Liver (tissue), 9 donors: Measurements from ENCODE around the gene FH. TPM values are rescaled to one million over a fixed set of nuclear protein-coding genes. Genes with fewer than 3 reads are reported as not detected.

ENCODE experiments used
- DNase-seq: peaks from one replicate; pipeline ENCODE4 v3.0.0-alpha.2; 2017; ENCODE audit warnings: low spot score
- H3K27ac ChIP-seq, 2 donors: one replicate each; pipeline ENCODE4 v1.7.0; 2013; ENCODE audit warnings: inconsistent platforms in 2 of 2, low read length in 2 of 2, control low read depth in 1 of 2, low read depth in 1 of 2, mild to moderate bottlenecking in 1 of 2
- H3K27me3 ChIP-seq, 4 donors: one replicate each; pipeline versions ENCODE4 v1.6.1 to v1.7.0; 2013; ENCODE audit warnings: low read length in 3 of 4, inconsistent platforms in 1 of 4, mild to moderate bottlenecking in 1 of 4, moderate library complexity in 1 of 4; ENCODE audit not compliant: control insufficient read depth in 4 of 4, insufficient read depth in 4 of 4
- H3K36me3 ChIP-seq, 4 donors: one replicate each; pipeline versions ENCODE4 v1.6.1 to v1.7.0; 2013; ENCODE audit warnings: low read length in 3 of 4, mild to moderate bottlenecking in 3 of 4, low read depth in 1 of 4, moderate library complexity in 1 of 4; ENCODE audit not compliant: control insufficient read depth in 4 of 4, insufficient read depth in 3 of 4
- H3K4me1 ChIP-seq, 4 donors: one replicate each; pipeline versions ENCODE4 v1.6.1 to v1.7.0; 2013; ENCODE audit warnings: low read length in 3 of 4, mild to moderate bottlenecking in 3 of 4, moderate library complexity in 1 of 4; ENCODE audit not compliant: control insufficient read depth in 4 of 4, insufficient read depth in 4 of 4
- H3K4me3 ChIP-seq, 3 donors: one replicate each; pipeline versions ENCODE4 v1.6.1 to v1.7.0; 2013; ENCODE audit warnings: low read length in 3 of 3, control low read depth in 1 of 3, low read depth in 1 of 3, mild to moderate bottlenecking in 1 of 3
- H3K9ac ChIP-seq, 2 donors: one replicate each; pipeline ENCODE4 v1.7.0; 2013; ENCODE audit warnings: low read length in 2 of 2, mild to moderate bottlenecking in 2 of 2, moderate library complexity in 2 of 2, control low read depth in 1 of 2, low read depth in 1 of 2
- H3K9me3 ChIP-seq, 4 donors: one replicate each; pipeline versions ENCODE4 v1.6.1 to v1.7.0; 2013; ENCODE audit warnings: low read length in 3 of 4; ENCODE audit not compliant: control insufficient read depth in 4 of 4
- EGR1 ChIP-seq, 2 donors: IDR thresholded peaks; 2 replicates each; pipeline ENCODE4 v1.6.1; 2016 to 2018; ENCODE audit warnings: antibody characterized with exemption in 2 of 2, low read depth in 2 of 2
- FOXA1 ChIP-seq: IDR thresholded peaks from 2 replicates; pipeline ENCODE4 v1.6.1; 2016; ENCODE audit warnings: antibody characterized with exemption
- FOXA2 ChIP-seq: IDR thresholded peaks from 2 replicates; pipeline ENCODE4 v1.6.1; 2016; ENCODE audit warnings: antibody characterized with exemption
- GABPA ChIP-seq, 2 donors: IDR thresholded peaks in 1 of 2; conservative IDR thresholded peaks in 1 of 2; 2 replicates each; pipeline ENCODE4 v1.6.1; 2016; ENCODE audit warnings: antibody characterized with exemption in 2 of 2, mild to moderate bottlenecking in 1 of 2, moderate library complexity in 1 of 2
- HNF4A ChIP-seq, 2 donors: conservative IDR thresholded peaks; 2 replicates each; pipeline ENCODE4 v1.6.1; 2016; ENCODE audit warnings: antibody characterized with exemption in 2 of 2, mild to moderate bottlenecking in 2 of 2
- HNF4G ChIP-seq: IDR thresholded peaks from 2 replicates; pipeline ENCODE4 v1.6.1; 2016; ENCODE audit warnings: antibody characterized with exemption
- JUND ChIP-seq, 2 donors: IDR thresholded peaks; 2 replicates each; pipeline ENCODE4 v1.6.1; 2016; ENCODE audit warnings: antibody characterized with exemption in 2 of 2
- NR2F2 ChIP-seq: IDR thresholded peaks from 2 replicates; pipeline ENCODE4 v1.6.1; 2016; ENCODE audit warnings: antibody characterized with exemption
- RAD21 ChIP-seq, 2 donors: IDR thresholded peaks; 2 replicates each; pipeline ENCODE4 v1.6.1; 2016; ENCODE audit warnings: antibody characterized with exemption in 2 of 2, mild to moderate bottlenecking in 2 of 2
- RXRA ChIP-seq, 2 donors: IDR thresholded peaks; 2 replicates each; pipeline ENCODE4 v1.6.1; 2017 to 2018; ENCODE audit warnings: antibody characterized with exemption in 2 of 2, mild to moderate bottlenecking in 1 of 2
- SP1 ChIP-seq: IDR thresholded peaks from 2 replicates; pipeline ENCODE4 v1.6.1; 2018; ENCODE audit warnings: antibody characterized with exemption, mild to moderate bottlenecking
- TAF1 ChIP-seq: conservative IDR thresholded peaks from 2 replicates; pipeline ENCODE4 v1.6.1; 2016; ENCODE audit warnings: antibody characterized with exemption, mild to moderate bottlenecking
- YY1 ChIP-seq: IDR thresholded peaks from 2 replicates; pipeline ENCODE4 v1.6.1; 2016; ENCODE audit warnings: antibody characterized with exemption, mild to moderate bottlenecking
- WGBS: extraction: QIAGEN DNeasy Blood & Tissue Kit; methylation state at CpG from one replicate; pipeline ENCODE4 v1.1.7; 2013; 5-methylcytosine and 5-hydroxymethylcytosine counted together
- polyA plus RNA-seq, 2 donors: library from polyadenylated mRNA; stranded (reverse) in 1 of 2; unstranded in 1 of 2; fragments of 200-250 nt in 1 of 2; fragments of >200 nt in 1 of 2; fragmentation: Nextera tagmentation in 1 of 2; extraction: Ambion mirVana in 1 of 2; gene quantifications; one replicate each; pipeline versions ENCODE4 v1.2.1 to v1.2.3, GENCODE V29; 2013 to 2015
- total RNA-seq, 2 donors: library from RNA; depleted of rRNA; stranded (reverse); fragments of >200 nt; gene quantifications; one replicate each; pipeline ENCODE4 v1.2.3, GENCODE V29; 2014
- TF ChIP-seq, protein P1 (sequence below): IDR thresholded peaks from 2 replicates; pipeline ENCODE4 v1.6.1; 2016; ENCODE audit warnings: antibody characterized with exemption, mild to moderate bottlenecking
- TF ChIP-seq, protein P2 (sequence below): IDR thresholded peaks from 2 replicates; pipeline ENCODE4 v1.6.1; 2016; ENCODE audit warnings: antibody characterized with exemption
- TF ChIP-seq, protein P3 (sequence below): IDR thresholded peaks from 2 replicates; pipeline ENCODE4 v1.6.1; 2016; ENCODE audit warnings: antibody characterized with exemption
- TF ChIP-seq, protein P4 (sequence below): fragments of 150-350 bp; IDR thresholded peaks from 2 replicates; pipeline ENCODE4 v1.5.1; 2017; ENCODE audit warnings: improper control_type of control experiment, low read depth, low read length; ENCODE audit not compliant: missing input control
- TF ChIP-seq, protein P5 (sequence below): IDR thresholded peaks from 2 replicates; pipeline ENCODE4 v1.6.1; 2016; ENCODE audit warnings: antibody characterized with exemption
- donor health status: healthy.
- donor health status: healthy.
- donor health status: healthy.
- donor health status: healthy.
- donor health status: healthy.

The FH gene
- total and polyA plus RNA-seq, 4 donors, result 68.3 to 145 (median 120) TPM

DNA sequence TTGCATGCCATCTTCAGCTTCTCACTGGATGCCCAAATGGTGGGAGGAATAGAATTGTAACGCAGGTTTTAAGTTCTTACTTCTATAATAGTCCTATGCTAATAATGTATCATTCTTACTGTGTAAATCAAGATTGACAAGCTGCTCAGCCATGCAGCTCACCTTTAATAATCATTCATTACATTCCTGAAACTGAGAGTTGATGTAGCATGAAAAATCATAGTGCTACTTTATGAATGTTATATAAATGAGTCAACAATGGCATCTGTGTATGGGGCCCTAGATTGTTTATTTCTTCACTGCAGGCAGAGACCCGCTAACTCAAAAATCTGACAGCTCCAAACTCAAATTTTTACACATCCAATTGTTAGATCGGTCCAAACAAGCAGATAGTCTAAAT lies 34.4 kb downstream of the FH start:
- no peaks in the 10 kb centered on the region for H3K36me3 ChIP-seq
- no peak overlapping the region for H3K27ac ChIP-seq
- no peak for DNase-seq
- H3K9ac ChIP-seq, result no peak overlapping the region
- no peaks in the 10 kb centered on the region for H3K27me3 ChIP-seq
- 94% methylated on average over 3 of the region's 3 CpGs for WGBS
- no peaks in the 10 kb centered on the region for H3K4me1 ChIP-seq
- H3K4me3 ChIP-seq, result no peak overlapping the region
- TF ChIP-seq, protein P1, sequence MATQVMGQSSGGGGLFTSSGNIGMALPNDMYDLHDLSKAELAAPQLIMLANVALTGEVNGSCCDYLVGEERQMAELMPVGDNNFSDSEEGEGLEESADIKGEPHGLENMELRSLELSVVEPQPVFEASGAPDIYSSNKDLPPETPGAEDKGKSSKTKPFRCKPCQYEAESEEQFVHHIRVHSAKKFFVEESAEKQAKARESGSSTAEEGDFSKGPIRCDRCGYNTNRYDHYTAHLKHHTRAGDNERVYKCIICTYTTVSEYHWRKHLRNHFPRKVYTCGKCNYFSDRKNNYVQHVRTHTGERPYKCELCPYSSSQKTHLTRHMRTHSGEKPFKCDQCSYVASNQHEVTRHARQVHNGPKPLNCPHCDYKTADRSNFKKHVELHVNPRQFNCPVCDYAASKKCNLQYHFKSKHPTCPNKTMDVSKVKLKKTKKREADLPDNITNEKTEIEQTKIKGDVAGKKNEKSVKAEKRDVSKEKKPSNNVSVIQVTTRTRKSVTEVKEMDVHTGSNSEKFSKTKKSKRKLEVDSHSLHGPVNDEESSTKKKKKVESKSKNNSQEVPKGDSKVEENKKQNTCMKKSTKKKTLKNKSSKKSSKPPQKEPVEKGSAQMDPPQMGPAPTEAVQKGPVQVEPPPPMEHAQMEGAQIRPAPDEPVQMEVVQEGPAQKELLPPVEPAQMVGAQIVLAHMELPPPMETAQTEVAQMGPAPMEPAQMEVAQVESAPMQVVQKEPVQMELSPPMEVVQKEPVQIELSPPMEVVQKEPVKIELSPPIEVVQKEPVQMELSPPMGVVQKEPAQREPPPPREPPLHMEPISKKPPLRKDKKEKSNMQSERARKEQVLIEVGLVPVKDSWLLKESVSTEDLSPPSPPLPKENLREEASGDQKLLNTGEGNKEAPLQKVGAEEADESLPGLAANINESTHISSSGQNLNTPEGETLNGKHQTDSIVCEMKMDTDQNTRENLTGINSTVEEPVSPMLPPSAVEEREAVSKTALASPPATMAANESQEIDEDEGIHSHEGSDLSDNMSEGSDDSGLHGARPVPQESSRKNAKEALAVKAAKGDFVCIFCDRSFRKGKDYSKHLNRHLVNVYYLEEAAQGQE, result no peak
- TF ChIP-seq TAF1, result no peak
- TF ChIP-seq HNF4A (conservative IDR thresholded peaks at IDR 0.05), result no peak
- no peak for TF ChIP-seq EGR1 (IDR thresholded peaks at IDR 0.05; ENCODE audit: low read depth in 2 of 2)
- TF ChIP-seq, protein P2, sequence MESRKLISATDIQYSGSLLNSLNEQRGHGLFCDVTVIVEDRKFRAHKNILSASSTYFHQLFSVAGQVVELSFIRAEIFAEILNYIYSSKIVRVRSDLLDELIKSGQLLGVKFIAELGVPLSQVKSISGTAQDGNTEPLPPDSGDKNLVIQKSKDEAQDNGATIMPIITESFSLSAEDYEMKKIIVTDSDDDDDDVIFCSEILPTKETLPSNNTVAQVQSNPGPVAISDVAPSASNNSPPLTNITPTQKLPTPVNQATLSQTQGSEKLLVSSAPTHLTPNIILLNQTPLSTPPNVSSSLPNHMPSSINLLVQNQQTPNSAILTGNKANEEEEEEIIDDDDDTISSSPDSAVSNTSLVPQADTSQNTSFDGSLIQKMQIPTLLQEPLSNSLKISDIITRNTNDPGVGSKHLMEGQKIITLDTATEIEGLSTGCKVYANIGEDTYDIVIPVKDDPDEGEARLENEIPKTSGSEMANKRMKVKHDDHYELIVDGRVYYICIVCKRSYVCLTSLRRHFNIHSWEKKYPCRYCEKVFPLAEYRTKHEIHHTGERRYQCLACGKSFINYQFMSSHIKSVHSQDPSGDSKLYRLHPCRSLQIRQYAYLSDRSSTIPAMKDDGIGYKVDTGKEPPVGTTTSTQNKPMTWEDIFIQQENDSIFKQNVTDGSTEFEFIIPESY, result no peak
- TF ChIP-seq HNF4G, result no peak
- TF ChIP-seq RXRA (IDR thresholded peaks at IDR 0.05), result no peak
- no peak for TF ChIP-seq JUND (IDR thresholded peaks at IDR 0.05)
- TF ChIP-seq, protein P3, sequence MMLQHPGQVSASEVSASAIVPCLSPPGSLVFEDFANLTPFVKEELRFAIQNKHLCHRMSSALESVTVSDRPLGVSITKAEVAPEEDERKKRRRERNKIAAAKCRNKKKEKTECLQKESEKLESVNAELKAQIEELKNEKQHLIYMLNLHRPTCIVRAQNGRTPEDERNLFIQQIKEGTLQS, result no peak
- TF ChIP-seq GABPA (IDR thresholded peaks at IDR 0.05 in 1 of 2, conservative IDR thresholded peaks at IDR 0.05 in 1 of 2), result no peak
- no peak for TF ChIP-seq FOXA2
- no peak for TF ChIP-seq RAD21 (IDR thresholded peaks at IDR 0.05)
- no peak for TF ChIP-seq FOXA1
- no peak for TF ChIP-seq NR2F2
- TF ChIP-seq SP1, result no peak
- TF ChIP-seq, protein P4, sequence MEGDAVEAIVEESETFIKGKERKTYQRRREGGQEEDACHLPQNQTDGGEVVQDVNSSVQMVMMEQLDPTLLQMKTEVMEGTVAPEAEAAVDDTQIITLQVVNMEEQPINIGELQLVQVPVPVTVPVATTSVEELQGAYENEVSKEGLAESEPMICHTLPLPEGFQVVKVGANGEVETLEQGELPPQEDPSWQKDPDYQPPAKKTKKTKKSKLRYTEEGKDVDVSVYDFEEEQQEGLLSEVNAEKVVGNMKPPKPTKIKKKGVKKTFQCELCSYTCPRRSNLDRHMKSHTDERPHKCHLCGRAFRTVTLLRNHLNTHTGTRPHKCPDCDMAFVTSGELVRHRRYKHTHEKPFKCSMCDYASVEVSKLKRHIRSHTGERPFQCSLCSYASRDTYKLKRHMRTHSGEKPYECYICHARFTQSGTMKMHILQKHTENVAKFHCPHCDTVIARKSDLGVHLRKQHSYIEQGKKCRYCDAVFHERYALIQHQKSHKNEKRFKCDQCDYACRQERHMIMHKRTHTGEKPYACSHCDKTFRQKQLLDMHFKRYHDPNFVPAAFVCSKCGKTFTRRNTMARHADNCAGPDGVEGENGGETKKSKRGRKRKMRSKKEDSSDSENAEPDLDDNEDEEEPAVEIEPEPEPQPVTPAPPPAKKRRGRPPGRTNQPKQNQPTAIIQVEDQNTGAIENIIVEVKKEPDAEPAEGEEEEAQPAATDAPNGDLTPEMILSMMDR, result no peak
- no peak for TF ChIP-seq YY1
- TF ChIP-seq, protein P5, sequence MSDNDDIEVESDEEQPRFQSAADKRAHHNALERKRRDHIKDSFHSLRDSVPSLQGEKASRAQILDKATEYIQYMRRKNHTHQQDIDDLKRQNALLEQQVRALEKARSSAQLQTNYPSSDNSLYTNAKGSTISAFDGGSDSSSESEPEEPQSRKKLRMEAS, result no peak
- H3K9me3 ChIP-seq, result no peaks in the 10 kb centered on the region
